NCI-H2196 (cell line): ENCODE results near the gene FXR2.
"Not testable (repeated sequence)": the region's sequence is repeated elsewhere in the genome, so short reads cannot be mapped to it uniquely, and the experiment has no call there.

ENCODE experiments used
- DNase-seq: peaks from one replicate; lab custom pipeline; 2025; ENCODE audit not compliant: unreplicated experiment; lab: John Stamatoyannopoulos, UW

The FXR2 gene

GRCh38 chr17:7614425-7615264 lies at the start of gene FXR2:
FXR2 (minus strand) TSS chr17:7614897; CDS start chr17:7614532, 365 bp downstream.
- peak; percentile 98 for DNase-seq

GRCh38 chr17:7656958-7657609 lies 42.4 kb upstream of the FXR2 start:
- no peak for DNase-seq

GRCh38 chr17:7655541-7655840 lies 40.8 kb upstream of the FXR2 start:
- DNase-seq: no peak

- DNase-seq: no peak
Measured at GRCh38 chr17:7654832-7655540, 40.3 kb upstream of the FXR2 start.

- no peak for DNase-seq
Measured at GRCh38 chr17:7652388-7653356, 38.0 kb upstream of the FXR2 start.

GRCh38 chr17:7651665-7652387 lies 37.1 kb upstream of the FXR2 start:
- no peak for DNase-seq

GRCh38 chr17:7651097-7651664 lies 36.5 kb upstream of the FXR2 start:
- no peak for DNase-seq

- peak; percentile 60 for DNase-seq
Measured at GRCh38 chr17:7650509-7651096, 35.9 kb upstream of the FXR2 start, which contains the start of gene ATP1B2. ATP1B2 (plus strand) TSS chr17:7650926; CDS start chr17:7651519, 593 bp downstream.

- DNase-seq: no peak
Measured at GRCh38 chr17:7647018-7647417, 32.3 kb upstream of the FXR2 start.

GRCh38 chr17:7646457-7646856 lies 31.8 kb upstream of the FXR2 start:
- no peak for DNase-seq

- no peak for DNase-seq
Measured at GRCh38 chr17:7644775-7645174, 30.1 kb upstream of the FXR2 start.

GRCh38 chr17:7641635-7642034 lies 26.9 kb upstream of the FXR2 start:
- not testable (repeated sequence) for DNase-seq

- no peak for DNase-seq
Measured at GRCh38 chr17:7640783-7641182, 26.1 kb upstream of the FXR2 start.

GRCh38 chr17:7636163-7636562 lies 21.5 kb upstream of the FXR2 start:
- no peak for DNase-seq

GRCh38 chr17:7634384-7634783 lies 19.7 kb upstream of the FXR2 start:
- DNase-seq: no peak

- DNase-seq: no peak
Measured at GRCh38 chr17:7633093-7633492, 18.4 kb upstream of the FXR2 start.

- peak; percentile 18 for DNase-seq
Measured at GRCh38 chr17:7632492-7632894, 17.8 kb upstream of the FXR2 start.

- no peak for DNase-seq
Measured at GRCh38 chr17:7631398-7632380, 17.0 kb upstream of the FXR2 start.
